IMR-90 (cell line): ENCODE data around the gene CDK12. TPM values are rescaled to one million over a fixed set of nuclear protein-coding genes. Genes with fewer than 3 reads are reported as not detected.
A peak's percentile ranks its signal among the peaks of the same experiment; 100 is the strongest.

ENCODE experiments used
- ATAC-seq: fragments of 200-7000 bp; cut with Tn5 transposase; 2 replicates; pipeline ENCODE4 v1.9.1; 2020; ENCODE audit warnings: low read depth, mild to moderate bottlenecking, moderate library complexity
- BruUV-seq: library from RNA; stranded (reverse); fragments of 400-500 nt; replicated peaks from 2 replicates; lab custom pipeline; 2021; lab: Mats Ljungman, UMichigan
- CTCF ChIA-PET: fragments of 300-600 bp; formaldehyde crosslinking; extraction: SDS; loops from one replicate; lab custom pipeline; 2021; ENCODE audit warnings: antibody characterized with exemption; lab: Yijun Ruan, JAX
- POLR2A ChIA-PET: fragments of 300-600 bp; sonication (Branson Sonifier 250); formaldehyde crosslinking; loops from one replicate; lab custom pipeline; 2022; ENCODE audit warnings: antibody characterized with exemption; ENCODE audit not compliant: unreplicated experiment; lab: Charles Lee
- DNase-seq: peaks from one replicate; pipeline ENCODE4 v3.0.0; 2013
- H2AFZ ChIP-seq: replicated peaks from 2 replicates; pipeline ENCODE3; 2013; ENCODE audit warnings: low read length, mild to moderate bottlenecking; ENCODE audit not compliant: poor library complexity
- H2AK5ac ChIP-seq: 2 replicates; pipeline ENCODE4 v1.6.1; 2013; ENCODE audit warnings: low read depth, low read length, inconsistent platforms
- H2AK9ac ChIP-seq: replicated peaks from 2 replicates; pipeline ENCODE3; 2013; ENCODE audit warnings: mild to moderate bottlenecking, low read depth, low read length, moderate library complexity; ENCODE audit not compliant: poor library complexity
- H2BK120ac ChIP-seq: 2 replicates; pipeline ENCODE4 v1.6.1; 2013; ENCODE audit warnings: low read depth, low read length, inconsistent platforms
- H2BK15ac ChIP-seq: 3 replicates; pipeline ENCODE4 v1.6.1; 2013; ENCODE audit warnings: low read depth, low read length, inconsistent platforms
- H2BK20ac ChIP-seq: 2 replicates; pipeline ENCODE4 v1.6.1; 2013; ENCODE audit warnings: low read depth, mild to moderate bottlenecking, inconsistent platforms, low read length, moderate library complexity
- H2BK5ac ChIP-seq: 2 replicates; pipeline ENCODE4 v1.6.1; 2013; ENCODE audit warnings: mild to moderate bottlenecking, low read depth, low read length, inconsistent platforms; ENCODE audit not compliant: poor library complexity, severe bottlenecking
- H3K14ac ChIP-seq: replicated peaks from 2 replicates; pipeline ENCODE4 v1.6.1; 2013; ENCODE audit warnings: low read depth, low read length, inconsistent platforms
- H3K18ac ChIP-seq: 2 replicates; pipeline ENCODE4 v1.6.1; 2013; ENCODE audit warnings: low read depth, low read length, control low read depth
- H3K23ac ChIP-seq: 2 replicates; pipeline ENCODE4 v1.6.1; 2013; ENCODE audit warnings: low read depth, low read length, inconsistent platforms
- H3K27ac ChIP-seq: 2 replicates; pipeline ENCODE4 v1.5.1; 2013; ENCODE audit warnings: mild to moderate bottlenecking, control low read depth, low read length; ENCODE audit not compliant: insufficient read depth
- H3K27me3 ChIP-seq: 2 replicates; pipeline ENCODE4 v1.6.1; 2013; ENCODE audit warnings: low read length; ENCODE audit not compliant: control insufficient read depth, insufficient read depth
- H3K36me3 ChIP-seq: 2 replicates; pipeline ENCODE4 v1.6.1; 2013; ENCODE audit warnings: low read length, mixed read lengths; ENCODE audit not compliant: control insufficient read depth, insufficient read depth
- H3K4ac ChIP-seq: 2 replicates; pipeline ENCODE4 v1.6.1; 2013; ENCODE audit warnings: low read depth, low read length, inconsistent platforms
- H3K4me1 ChIP-seq: 2 replicates; pipeline ENCODE4 v1.6.1; 2013; ENCODE audit warnings: low read length, mixed read lengths; ENCODE audit not compliant: control insufficient read depth, insufficient read depth
- H3K4me2 ChIP-seq: 2 replicates; pipeline ENCODE4 v1.6.1; 2013; ENCODE audit warnings: low read depth, mild to moderate bottlenecking, control low read depth, low read length, moderate library complexity
- H3K4me3 ChIP-seq: 2 replicates; pipeline ENCODE4 v1.5.1; 2013; ENCODE audit warnings: low read depth, mild to moderate bottlenecking, control low read depth, low read length, moderate library complexity; ENCODE audit not compliant: insufficient read depth
- H3K56ac ChIP-seq: 2 replicates; pipeline ENCODE4 v1.6.1; 2013; ENCODE audit warnings: low read length, inconsistent platforms; ENCODE audit not compliant: insufficient read depth; ENCODE audit errors: extremely low read depth
- H3K79me1 ChIP-seq, 2 experiments: 2 replicates each; pipeline ENCODE4 v1.6.1; 2013; ENCODE audit warnings: low read length in 2 of 2, inconsistent platforms in 1 of 2, low read depth in 1 of 2
- H3K9ac ChIP-seq: 2 replicates; pipeline ENCODE4 v1.6.1; 2013; ENCODE audit warnings: low read depth, low read length, control low read depth
- H3K9me1 ChIP-seq: 2 replicates; pipeline ENCODE4 v1.6.1; 2013; ENCODE audit warnings: low read length, inconsistent platforms; ENCODE audit not compliant: insufficient read depth
- H3K9me3 ChIP-seq: 2 replicates; pipeline ENCODE4 v1.6.1; 2013; ENCODE audit warnings: low read length; ENCODE audit not compliant: control insufficient read depth, insufficient read depth
- H4K20me1 ChIP-seq: 2 replicates; pipeline ENCODE4 v1.6.1; 2013; ENCODE audit warnings: low read length, inconsistent platforms; ENCODE audit not compliant: insufficient read depth
- H4K5ac ChIP-seq: 2 replicates; pipeline ENCODE4 v1.6.1; 2013; ENCODE audit warnings: mild to moderate bottlenecking, low read depth, low read length, control low read depth
- H4K8ac ChIP-seq, 2 experiments: 2 replicates each; pipeline ENCODE4 v1.6.1; 2013; ENCODE audit warnings: low read depth in 2 of 2, low read length in 2 of 2, control low read depth in 1 of 2, inconsistent platforms in 1 of 2
- H4K91ac ChIP-seq: 2 replicates; pipeline ENCODE4 v1.6.1; 2013; ENCODE audit warnings: low read depth, low read length, inconsistent platforms; ENCODE audit not compliant: insufficient read depth
- BHLHE40 ChIP-seq: fragments of 150-350 bp; IDR thresholded peaks from 2 replicates; pipeline ENCODE4 v1.6.1; 2016; ENCODE audit warnings: mild to moderate bottlenecking, low read depth, low read length
- CEBPB ChIP-seq: IDR thresholded peaks from 2 replicates; pipeline ENCODE4 v1.6.1; 2012; ENCODE audit warnings: low read depth, low read length, improper control_type of control experiment
- CHD1 ChIP-seq: IDR thresholded peaks from 2 replicates; pipeline ENCODE4 v1.6.1; 2012; ENCODE audit warnings: low read depth, low read length, improper control_type of control experiment
- FOS ChIP-seq: fragments of 150-350 bp; IDR thresholded peaks from 2 replicates; pipeline ENCODE4 v1.6.1; 2016; ENCODE audit warnings: low read depth, low read length
- MAFK ChIP-seq: IDR thresholded peaks from 2 replicates; pipeline ENCODE4 v1.6.1; 2012; ENCODE audit warnings: low read depth, low read length, improper control_type of control experiment
- MAZ ChIP-seq: IDR thresholded peaks from 2 replicates; pipeline ENCODE4 v1.6.1; 2012; ENCODE audit warnings: low read depth, mild to moderate bottlenecking, low read length, improper control_type of control experiment, moderate library complexity, borderline replicate concordance
- MXI1 ChIP-seq: IDR thresholded peaks from 2 replicates; pipeline ENCODE4 v1.6.1; 2012; ENCODE audit warnings: low read depth, mild to moderate bottlenecking, low read length, moderate library complexity, borderline replicate concordance
- POLR2A ChIP-seq: IDR thresholded peaks from 2 replicates; pipeline ENCODE4 v1.6.1; 2012; ENCODE audit warnings: mild to moderate bottlenecking, low read depth, low read length
- RAD21 ChIP-seq: IDR thresholded peaks from 2 replicates; pipeline ENCODE4 v1.6.1; 2012; ENCODE audit warnings: low read length, improper control_type of control experiment
- RCOR1 ChIP-seq: IDR thresholded peaks from 2 replicates; pipeline ENCODE4 v1.6.1; 2012; ENCODE audit warnings: mild to moderate bottlenecking, low read length, improper control_type of control experiment; ENCODE audit not compliant: insufficient replicate concordance
- RFX5 ChIP-seq: IDR thresholded peaks from 2 replicates; pipeline ENCODE4 v1.8.0; 2012; ENCODE audit warnings: low read depth, mild to moderate bottlenecking, low read length, moderate library complexity
- SMC3 ChIP-seq: fragments of 150-350 bp; IDR thresholded peaks from 2 replicates; pipeline ENCODE4 v1.6.1; 2016; ENCODE audit warnings: low read depth, mild to moderate bottlenecking, antibody characterized with exemption, low read length, moderate library complexity
- WGBS, 2 experiments: methylation state at CpG; one replicate each; pipeline versions ENCODE4 v1.1.5 to v1.1.7; 2013; ENCODE audit warnings: missing lambda C conversion rate in 2 of 2; ENCODE audit not compliant: insufficient read length in 1 of 2; ENCODE audit errors: extremely low coverage in 2 of 2; 5-methylcytosine and 5-hydroxymethylcytosine counted together
- dilution Hi-C: fragments of 300-500 bp; cut with HindIII; formaldehyde crosslinking; loops from one replicate; pipeline ENCODE4 v1.14.3; 2018; ENCODE audit warnings: low sequenced_read_pairs; ENCODE audit not compliant: unreplicated experiment
- in situ Hi-C: fragments of 300-500 bp; cut with MboI; formaldehyde crosslinking; loops from 3 replicates; pipeline ENCODE4 v1.14.3; 2019; ENCODE audit warnings: low sequenced_read_pairs, inconsistent platforms, mixed read lengths
- intact Hi-C: fragments of 100-400 bp; cut with micrococcal nuclease; formaldehyde crosslinking; loops from 2 replicates; pipeline ENCODE4 v1.10.0; 2022
- polyA plus RNA-seq, 3 experiments: library from polyadenylated mRNA; depleted of rRNA; stranded (reverse); fragments of >200 nt; gene quantifications; 2 replicates each; pipeline ENCODE4 v1.2.3, GENCODE V29; 2012; ENCODE audit warnings: low replicate concordance in 1 of 3
- total RNA-seq: library from RNA; depleted of rRNA; stranded (reverse); fragments of >200 nt; gene quantifications from 2 replicates; pipeline ENCODE4 v1.2.3, GENCODE V29; 2012
- TF ChIP-seq, protein P1 (sequence below): conservative IDR thresholded peaks from 2 replicates; pipeline ENCODE4 v1.5.1; 2012; ENCODE audit warnings: mild to moderate bottlenecking, low read depth, low read length, improper control_type of control experiment
- TF ChIP-seq, protein P2 (sequence below): fragments of 150-350 bp; IDR thresholded peaks from 2 replicates; pipeline ENCODE4 v1.6.1; 2017; ENCODE audit warnings: mild to moderate bottlenecking, antibody characterized with exemption, low read length, low read depth

The CDK12 gene
- total and polyA plus RNA-seq, 2 of the 4 experiments (the other 2 are of a cell fraction) = 16.1 to 27.1 TPM

DNA sequence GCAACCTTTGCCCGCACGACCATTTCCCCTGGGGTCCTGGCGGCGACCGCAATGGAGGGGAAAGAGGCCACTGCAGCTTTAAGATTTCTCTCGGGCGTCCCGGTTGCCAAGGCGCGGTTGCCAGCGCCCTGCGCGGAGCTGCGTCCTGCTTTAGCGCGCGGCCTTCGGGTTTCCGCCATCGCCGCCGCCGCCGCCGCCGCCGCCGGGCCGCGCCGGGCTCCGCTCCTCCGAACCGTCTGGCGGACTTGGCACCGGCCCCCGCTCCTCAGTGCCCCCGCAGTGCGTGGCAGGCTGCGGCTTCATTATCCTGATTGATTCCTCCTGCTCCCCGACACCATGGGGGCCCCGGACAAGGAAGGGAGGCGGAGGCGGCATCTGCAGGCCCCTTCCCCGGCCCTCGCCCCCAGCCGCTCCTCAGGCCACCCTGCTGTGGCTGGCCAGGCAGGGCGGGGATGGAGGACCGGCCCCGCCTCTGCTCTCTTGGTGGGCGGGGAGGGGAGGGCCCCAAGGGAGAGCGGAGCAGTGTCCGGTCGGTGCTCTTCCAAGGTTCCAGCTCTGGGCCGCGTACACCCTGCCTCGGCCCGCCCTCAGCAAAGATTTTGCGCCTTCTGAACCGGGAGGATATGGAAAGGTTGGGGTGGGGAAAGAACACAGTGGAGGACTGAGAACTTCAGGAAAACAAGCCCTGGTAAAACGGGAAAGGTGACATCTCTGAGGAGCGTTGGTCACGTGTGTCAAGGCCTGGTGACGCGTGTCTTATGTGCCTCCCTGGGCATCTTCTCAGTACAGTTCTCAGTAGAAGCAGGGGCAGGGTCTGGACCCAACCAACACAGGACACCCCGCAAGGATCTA is 112.4 kb downstream of the CDK12 start:
- Histone ChIP-seq H2BK5ac (no peak overlapping the region), H2BK120ac (no peak overlapping the region), H3K23ac (peak overlapping the region; percentile 84), H3K27me3 (peaks cover 10% of the 10 kb centered on the region), H4K8ac (peak overlapping the region; percentile 37 to 93), H3K4me1 (no peaks in the 10 kb centered on the region), H3K9me3 (peaks cover 2% of the 10 kb centered on the region; the same call in 1 of the 2 replicates), H3K27ac (peak overlapping the region; percentile 64), H3K4ac (peak overlapping the region; percentile 84), H3K14ac (peak overlapping the region; percentile 97), H2BK20ac (no peak overlapping the region; the same call in 1 of the 2 replicates), H2AFZ (peak overlapping the region; percentile 100), H4K20me1 (no peaks in the 10 kb centered on the region), H4K91ac (no peak overlapping the region), H4K5ac (no peak overlapping the region), H2AK9ac (peak overlapping the region; percentile 86), H3K4me3 (peak overlapping the region; percentile 65), H3K4me2 (peak overlapping the region; percentile 88), H3K18ac (no peak overlapping the region), H3K9ac (peak overlapping the region; percentile 69), H2BK15ac (no peak overlapping the region), H2AK5ac (0 out of 2 replicates have a peak overlapping the region, but pooled peaks have one; percentile 7), H3K36me3 (peaks cover 5% of the 10 kb centered on the region; the same call in 1 of the 2 replicates), H3K9me1 (0 out of 2 replicates have a peak, but pooled peaks cover 4% of the 10 kb centered on the region), H3K79me1 (no peaks in the 10 kb centered on the region), H3K56ac (no peak overlapping the region)
- ATAC-seq = peak; percentile 98
- CTCF ChIA-PET = no interaction called here
- POLR2A ChIA-PET = no interaction called here
- 0% methylated on average over 30 of the region's 66 CpGs; no CpG with 5 or more reads in 1 of the 2 experiments for WGBS, 2 experiments
- dilution Hi-C loops (no loop called here), in situ Hi-C loops (no loop called here), intact Hi-C loops (no loop called here)
- TF ChIP-seq MAFK (no peak), RAD21 (no peak), RFX5 (no peak), CHD1 (no peak), MAZ (peak; percentile 80; the same call in 1 of the 2 replicates), RCOR1 (no peak), FOS (no peak), CEBPB (no peak), BHLHE40 (no peak), MXI1 (no peak), SMC3 (no peak), POLR2A (no peak)
- TF ChIP-seq, protein P1, sequence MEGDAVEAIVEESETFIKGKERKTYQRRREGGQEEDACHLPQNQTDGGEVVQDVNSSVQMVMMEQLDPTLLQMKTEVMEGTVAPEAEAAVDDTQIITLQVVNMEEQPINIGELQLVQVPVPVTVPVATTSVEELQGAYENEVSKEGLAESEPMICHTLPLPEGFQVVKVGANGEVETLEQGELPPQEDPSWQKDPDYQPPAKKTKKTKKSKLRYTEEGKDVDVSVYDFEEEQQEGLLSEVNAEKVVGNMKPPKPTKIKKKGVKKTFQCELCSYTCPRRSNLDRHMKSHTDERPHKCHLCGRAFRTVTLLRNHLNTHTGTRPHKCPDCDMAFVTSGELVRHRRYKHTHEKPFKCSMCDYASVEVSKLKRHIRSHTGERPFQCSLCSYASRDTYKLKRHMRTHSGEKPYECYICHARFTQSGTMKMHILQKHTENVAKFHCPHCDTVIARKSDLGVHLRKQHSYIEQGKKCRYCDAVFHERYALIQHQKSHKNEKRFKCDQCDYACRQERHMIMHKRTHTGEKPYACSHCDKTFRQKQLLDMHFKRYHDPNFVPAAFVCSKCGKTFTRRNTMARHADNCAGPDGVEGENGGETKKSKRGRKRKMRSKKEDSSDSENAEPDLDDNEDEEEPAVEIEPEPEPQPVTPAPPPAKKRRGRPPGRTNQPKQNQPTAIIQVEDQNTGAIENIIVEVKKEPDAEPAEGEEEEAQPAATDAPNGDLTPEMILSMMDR = no peak
- TF ChIP-seq, protein P2, sequence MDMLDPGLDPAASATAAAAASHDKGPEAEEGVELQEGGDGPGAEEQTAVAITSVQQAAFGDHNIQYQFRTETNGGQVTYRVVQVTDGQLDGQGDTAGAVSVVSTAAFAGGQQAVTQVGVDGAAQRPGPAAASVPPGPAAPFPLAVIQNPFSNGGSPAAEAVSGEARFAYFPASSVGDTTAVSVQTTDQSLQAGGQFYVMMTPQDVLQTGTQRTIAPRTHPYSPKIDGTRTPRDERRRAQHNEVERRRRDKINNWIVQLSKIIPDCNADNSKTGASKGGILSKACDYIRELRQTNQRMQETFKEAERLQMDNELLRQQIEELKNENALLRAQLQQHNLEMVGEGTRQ = peak; percentile 74
- peak; percentile 58 for DNase-seq
- BruUV-seq = no TSS peak
